K562 (cell line): ENCODE measurements around the gene PELI1. TPM values are rescaled to one million over a fixed set of nuclear protein-coding genes. Genes with fewer than 3 reads are reported as not detected.

Source experiments
- ATAC-seq: fragments of 200-7000 bp; cut with Tn5 transposase; 3 replicates; pipeline ENCODE4 v1.9.1; 2020; ENCODE audit warnings: moderate library complexity
- BruUV-seq: library from RNA; stranded (reverse); fragments of 400-500 nt; replicated peaks from 2 replicates; lab custom pipeline; 2021; lab: Mats Ljungman, UMichigan
- CTCF ChIA-PET: fragments of 300-600 bp; formaldehyde crosslinking; extraction: SDS; loops from one replicate; lab custom pipeline; 2021; ENCODE audit warnings: low intra/inter-chr PET ratio; lab: Yijun Ruan, JAX
- POLR2A ChIA-PET: fragments of 300-600, 350-650 bp; sonication (Branson Sonifier 250); formaldehyde crosslinking; extraction: SDS; loops from one replicate; lab custom pipeline; 2021; ENCODE audit warnings: antibody characterized with exemption, inconsistent platforms; lab: Yijun Ruan, JAX
- DNase-seq, 4 experiments: peaks; one replicate each; pipeline versions ENCODE4 v3.0.0 to v3.0.0-alpha.2; 2011 to 2018; ENCODE audit warnings: low spot score in 3 of 4, mixed read lengths in 3 of 4; ENCODE audit errors: extremely low read depth in 1 of 4
- FAIRE-seq: peaks from 2 replicates; lab custom pipeline; 2011; peaks lifted over from hg19 to GRCh38; lab: Jason Lieb, UNC
- H2AFZ ChIP-seq: 2 replicates; pipeline ENCODE4 v1.6.0; 2011; ENCODE audit warnings: low read depth, low read length, control low read depth, inconsistent platforms
- H3K27ac ChIP-seq: fragments of 200-600 bp; 3 replicates; pipeline ENCODE4 v1.8.0; 2011; ENCODE audit warnings: low read depth, mild to moderate bottlenecking, control low read depth, inconsistent platforms, low read length, moderate library complexity, mixed read lengths; ENCODE audit errors: extremely low read depth
- H3K27me3 ChIP-seq, 2 experiments: fragments of 300-600 bp in 1 of 2; 2 replicates in 1 of 2; 3 replicates in 1 of 2; pipeline versions ENCODE4 v1.6.0 to v1.8.0; 2011; ENCODE audit warnings: inconsistent platforms in 2 of 2, low read length in 2 of 2, mild to moderate bottlenecking in 1 of 2, mixed read lengths in 1 of 2, moderate library complexity in 1 of 2; ENCODE audit not compliant: control insufficient read depth in 2 of 2, insufficient read depth in 2 of 2
- H3K36me3 ChIP-seq: fragments of 300-600 bp; 3 replicates; pipeline ENCODE4 v1.8.0; 2011; ENCODE audit warnings: mild to moderate bottlenecking, low read length, inconsistent platforms; ENCODE audit not compliant: control insufficient read depth, insufficient read depth
- H3K4me1 ChIP-seq, 2 experiments: fragments of 200-600 bp in 1 of 2; replicated peaks in 1 of 2; 2 replicates in 1 of 2; 3 replicates in 1 of 2; pipeline versions ENCODE4 v1.5.1 to v1.8.0; 2011; ENCODE audit warnings: inconsistent platforms in 2 of 2, low read length in 2 of 2, mild to moderate bottlenecking in 1 of 2, mixed read lengths in 1 of 2, moderate library complexity in 1 of 2; ENCODE audit not compliant: control insufficient read depth in 2 of 2, insufficient read depth in 2 of 2
- H3K4me2 ChIP-seq: 2 replicates; pipeline ENCODE4 v1.6.1; 2011; ENCODE audit warnings: low read length, control low read depth, inconsistent platforms, mixed read lengths; ENCODE audit not compliant: insufficient read depth
- H3K4me3 ChIP-seq: fragments of 200-600 bp; sonication (generic), shearing (Covaris generic); 2 replicates; pipeline ENCODE4 v1.5.1; 2016; ENCODE audit warnings: control low read depth, inconsistent platforms
- H3K79me2 ChIP-seq: fragments of 200-600 bp; 3 replicates; pipeline ENCODE4 v1.8.0; 2011; ENCODE audit warnings: low read length, inconsistent platforms; ENCODE audit not compliant: control insufficient read depth, insufficient read depth
- H3K9ac ChIP-seq, 2 experiments: 2 replicates each; pipeline versions ENCODE4 v1.6.0 to v1.6.1; 2011; ENCODE audit warnings: low read depth in 2 of 2, low read length in 2 of 2, control low read depth in 1 of 2, inconsistent platforms in 1 of 2, mild to moderate bottlenecking in 1 of 2, mixed read lengths in 1 of 2; ENCODE audit not compliant: insufficient read depth in 1 of 2
- H3K9me1 ChIP-seq: one replicate; pipeline ENCODE4 v1.6.0; 2011; ENCODE audit warnings: inconsistent platforms, mild to moderate bottlenecking, low read length, moderate library complexity; ENCODE audit not compliant: control insufficient read depth, insufficient read depth
- H3K9me3 ChIP-seq: replicated peaks from 2 replicates; pipeline ENCODE4 v1.5.1; 2011; ENCODE audit warnings: low read depth, low read length, inconsistent platforms; ENCODE audit not compliant: control insufficient read depth, insufficient read depth
- H4K20me1 ChIP-seq: replicated peaks from 2 replicates; pipeline ENCODE4 v1.6.1; 2011; ENCODE audit warnings: low read length, inconsistent platforms, mixed read lengths; ENCODE audit not compliant: control insufficient read depth, insufficient read depth
- BRD9 ChIP-seq: fragments of 450-650 bp; IDR thresholded peaks from 2 replicates; pipeline ENCODE4 v1.6.1; 2018; ENCODE audit warnings: low read depth; ENCODE audit not compliant: partially characterized antibody
- CBX5 ChIP-seq: IDR thresholded peaks from 2 replicates; pipeline ENCODE4 v1.6.1; 2014; ENCODE audit warnings: low read depth, borderline replicate concordance
- E2F5 ChIP-seq: sonication (generic); formaldehyde crosslinking; IDR thresholded peaks from 2 replicates; pipeline ENCODE4 v1.8.0; 2022; ENCODE audit warnings: mild to moderate bottlenecking, missing genetic modification reagents
- MYC ChIP-seq, 2 experiments: fragments of 250-450 bp in 1 of 2; sonication (Bioruptor Pico) in 1 of 2; IDR thresholded peaks; 2 replicates each; pipeline versions ENCODE4 v1.5.1 to v1.6.1; 2012 to 2021; ENCODE audit warnings: low read depth in 2 of 2, borderline replicate concordance in 1 of 2, improper control_type of control experiment in 1 of 2, low read length in 1 of 2, mild to moderate bottlenecking in 1 of 2, moderate library complexity in 1 of 2
- ZNF133 ChIP-seq: fragments of 250-450 bp; sonication (Bioruptor Pico); IDR thresholded peaks from 2 replicates; pipeline ENCODE4 v1.4.0; 2020; ENCODE audit warnings: mild to moderate bottlenecking
- ZNF445 ChIP-seq: fragments of 250-450 bp; sonication (Bioruptor Pico); IDR thresholded peaks from 2 replicates; pipeline ENCODE4 v1.4.0; 2020; ENCODE audit warnings: low read depth, mild to moderate bottlenecking, moderate library complexity
- ZNF609 ChIP-seq: sonication (generic); formaldehyde crosslinking; IDR thresholded peaks from 2 replicates; pipeline ENCODE4 v1.8.1; 2023; ENCODE audit warnings: missing genetic modification reagents, mild to moderate bottlenecking, borderline replicate concordance
- WGBS: fragments of 100-300 bp; shearing (Covaris generic); methylation state at CpG from one replicate; pipeline ENCODE4 v1.1.6; 2016; ENCODE audit warnings: low coverage, mixed read lengths; ENCODE audit not compliant: insufficient coverage; ENCODE audit errors: missing lambda C conversion rate; 5-methylcytosine and 5-hydroxymethylcytosine counted together
- in situ Hi-C: fragments of 300-500 bp; cut with MboI; formaldehyde crosslinking; loops from 4 replicates; pipeline ENCODE4 v1.15.0; 2018; ENCODE audit warnings: inconsistent platforms, mixed read lengths
- intact Hi-C: fragments of 100-400 bp; cut with micrococcal nuclease; formaldehyde crosslinking; loops from 2 replicates; pipeline ENCODE4 v1.14.2; 2022
- polyA plus RNA-seq, 8 experiments: library from polyadenylated mRNA; depleted of rRNA in 4 of 8; stranded (reverse) in 5 of 8; unstranded in 3 of 8; fragments of >200 nt; fragmentation: Nextera tagmentation in 2 of 8; fragmentation: Illumina TruSeq in 1 of 8; extraction: Ambion mirVana in 2 of 8; extraction: Trizol in 1 of 8; gene quantifications; 2 replicates each; pipeline versions ENCODE4 v1.2.1 to v1.2.3, GENCODE V29; 2011 to 2014; ENCODE audit warnings: inconsistent platforms in 1 of 8, missing spikeins in 1 of 8
- total RNA-seq, 7 experiments: library from RNA; depleted of rRNA in 6 of 7; stranded (reverse); fragments of >200 nt in 6 of 7; fragmentation: Illumina TruSeq in 2 of 7; extraction: Trizol in 2 of 7; gene quantifications; 2 replicates each; pipeline versions ENCODE4 v1.2.1 to v1.2.3, GENCODE V29; 2011 to 2021; ENCODE audit warnings: low replicate concordance in 1 of 7

Gene PELI1
- total and polyA plus RNA-seq, 9 of the 15 experiments (the other 6 are each of a cell fraction or from before 2014, with no cell fraction given): 3.3 to 19.2 (median 12.5) TPM

GRCh38 chr2:64164629-64165028 lies 20.4 kb upstream of the PELI1 start:
- no peaks in the 10 kb centered on the region for H3K9me1 ChIP-seq
- peaks cover 0 to 3% of the 10 kb centered on the region in 2 experiments; a peak in 2 of 5 replicates for H3K27me3 ChIP-seq
- ATAC-seq (no peak), DNase-seq (no peak), FAIRE-seq (no peak)
- no peaks in the 10 kb centered on the region for H3K79me2 ChIP-seq
- intact Hi-C loops (no loop called here), in situ Hi-C loops (no loop called here)
- no peaks in the 10 kb centered on the region for H3K36me3 ChIP-seq
- ChIA-PET POLR2A (no interaction called here), CTCF (no interaction called here)
- H2AFZ ChIP-seq: no peak overlapping the region
- 0 out of 5 replicates have a peak, but pooled peaks cover 0 to 1% of the 10 kb centered on the region in 2 experiments for H3K4me1 ChIP-seq
- H4K20me1 ChIP-seq: no peaks in the 10 kb centered on the region
- BruUV-seq: no TSS peak
- H3K4me2 ChIP-seq: no peak overlapping the region
- H3K27ac ChIP-seq: no peak overlapping the region
- 8% methylated on average over 1 of the region's 1 CpG for WGBS
- no peak overlapping the region for H3K4me3 ChIP-seq
- TF ChIP-seq BRD9 (no peak), ZNF133 (CRISPR knock-in tag) (no peak), MYC (IDR thresholded peaks at IDR 0.05; ENCODE audit: low read depth, low read length) (no peak), MYC (CRISPR knock-in tag; IDR thresholded peaks at IDR 0.05; ENCODE audit: borderline replicate concordance, low read depth) (no peak), CBX5 (no peak)
- no peaks in the 10 kb centered on the region for H3K9me3 ChIP-seq
- H3K9ac ChIP-seq: no peak overlapping the region

GRCh38 chr2:64162516-64162915 lies 18.3 kb upstream of the PELI1 start:
- no TSS peak for BruUV-seq
- CTCF ChIA-PET: no interaction called here
- no peak for FAIRE-seq
- TF ChIP-seq E2F5 (CRISPR knock-in tag) (no peak), ZNF609 (no peak), ZNF445 (CRISPR knock-in tag) (no peak)

More at GRCh38 chr2:64162516-64162915, 18.3 kb upstream of the PELI1 start:
- no peak overlapping the region for H3K4me3 ChIP-seq
- no peaks in the 10 kb centered on the region for H3K9me1 ChIP-seq
- no peak overlapping the region for H3K4me2 ChIP-seq
- H3K79me2 ChIP-seq: no peaks in the 10 kb centered on the region
- DNase-seq: no peak
- POLR2A ChIA-PET: interaction anchor here (1.5 kb wide), 1 partner anchor 14 kb away, joined by 5 read pairs; no protein-coding TSS in a partner anchor
- no peaks in the 10 kb centered on the region for H4K20me1 ChIP-seq
- H2AFZ ChIP-seq: no peak overlapping the region
- H3K9me3 ChIP-seq: no peaks in the 10 kb centered on the region
- H3K27ac ChIP-seq: no peak overlapping the region
- 6% methylated on average over 1 of the region's 1 CpG for WGBS
- H3K36me3 ChIP-seq: no peaks in the 10 kb centered on the region
- no peak for ATAC-seq
- no peak overlapping the region for H3K9ac ChIP-seq
- intact Hi-C loops: no loop called here
- H3K27me3 ChIP-seq: peaks cover 0 to 2% of the 10 kb centered on the region in 2 experiments; a peak in 2 of 5 replicates
- in situ Hi-C loops: no loop called here
- H3K4me1 ChIP-seq: 0 out of 5 replicates have a peak, but pooled peaks cover 0 to 2% of the 10 kb centered on the region in 2 experiments
